ENCODE measurements around the gene OPRL1. TPM values are rescaled to one million over a fixed set of nuclear protein-coding genes. Genes with fewer than 3 reads are reported as not detected.
"Not testable (repeated sequence)": the region's sequence is repeated elsewhere in the genome, so short reads cannot be mapped to it uniquely, and the experiment has no call there.

OPRL1 gene
- total RNA-seq, 4 donors from 2014 or later = 0.21 to 1.5 (median 0.71) TPM

DNA sequence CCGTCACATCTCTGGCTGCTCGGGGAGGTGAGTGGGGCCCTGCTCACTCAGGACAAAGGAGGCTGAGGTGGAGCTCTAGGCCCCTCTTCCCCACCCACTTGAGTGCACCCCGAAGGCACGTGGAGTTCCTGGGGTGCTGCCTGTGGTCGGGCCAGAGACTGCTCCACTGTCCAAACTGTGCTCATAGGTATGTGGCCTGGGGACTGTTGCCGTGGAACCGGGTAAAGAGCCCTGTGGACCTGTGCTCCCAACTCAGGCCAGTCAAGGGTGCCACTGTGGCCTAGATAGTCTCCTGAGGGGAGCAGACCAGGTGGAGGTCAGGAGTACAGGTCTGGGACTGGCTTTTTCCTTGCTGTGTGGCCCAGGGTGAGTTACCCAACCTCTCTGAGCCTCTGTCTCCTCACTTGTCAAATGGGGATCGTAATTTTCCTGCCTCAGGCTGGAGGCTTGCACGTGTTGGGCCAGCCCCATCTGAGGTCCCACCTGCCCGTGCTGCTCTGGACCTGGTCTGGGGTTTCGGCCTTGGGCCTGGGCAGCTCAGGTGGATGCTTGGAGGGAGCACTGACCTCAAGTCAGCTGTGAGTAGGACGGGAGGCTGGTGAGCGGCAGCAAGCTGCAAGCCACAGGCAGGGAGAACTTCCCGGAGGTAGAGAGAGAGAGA lies 39.9 kb downstream of the OPRL1 start:
- H3K36me3 ChIP-seq = no peaks in the 10 kb centered on the region
- H3K9me3 ChIP-seq = no peaks in the 10 kb centered on the region
- no peak overlapping the region for H3K27ac ChIP-seq
- peak overlapping the region in 1 of 4 donors; percentile 16 for H3K4me3 ChIP-seq
- H3K27me3 ChIP-seq = peaks cover 0 to 26% of the 10 kb centered on the region in 2 donors
- TF ChIP-seq, protein P1, sequence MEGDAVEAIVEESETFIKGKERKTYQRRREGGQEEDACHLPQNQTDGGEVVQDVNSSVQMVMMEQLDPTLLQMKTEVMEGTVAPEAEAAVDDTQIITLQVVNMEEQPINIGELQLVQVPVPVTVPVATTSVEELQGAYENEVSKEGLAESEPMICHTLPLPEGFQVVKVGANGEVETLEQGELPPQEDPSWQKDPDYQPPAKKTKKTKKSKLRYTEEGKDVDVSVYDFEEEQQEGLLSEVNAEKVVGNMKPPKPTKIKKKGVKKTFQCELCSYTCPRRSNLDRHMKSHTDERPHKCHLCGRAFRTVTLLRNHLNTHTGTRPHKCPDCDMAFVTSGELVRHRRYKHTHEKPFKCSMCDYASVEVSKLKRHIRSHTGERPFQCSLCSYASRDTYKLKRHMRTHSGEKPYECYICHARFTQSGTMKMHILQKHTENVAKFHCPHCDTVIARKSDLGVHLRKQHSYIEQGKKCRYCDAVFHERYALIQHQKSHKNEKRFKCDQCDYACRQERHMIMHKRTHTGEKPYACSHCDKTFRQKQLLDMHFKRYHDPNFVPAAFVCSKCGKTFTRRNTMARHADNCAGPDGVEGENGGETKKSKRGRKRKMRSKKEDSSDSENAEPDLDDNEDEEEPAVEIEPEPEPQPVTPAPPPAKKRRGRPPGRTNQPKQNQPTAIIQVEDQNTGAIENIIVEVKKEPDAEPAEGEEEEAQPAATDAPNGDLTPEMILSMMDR (IDR thresholded peaks at IDR 0.05) = no peak
- TF ChIP-seq POLR2A (IDR thresholded peaks at IDR 0.05) (no peak), EP300 (IDR thresholded peaks at IDR 0.05) (no peak)
- 58 to 75% methylated on average over 11 to 12 of the region's 14 CpGs for WGBS, 2 donors
- DNase-seq (ENCODE audit: low spot score in 2 of 2) = no peak
- H3K4me1 ChIP-seq = peaks cover 0 to 9% (median 0%) of the 10 kb centered on the region in 4 donors

DNA sequence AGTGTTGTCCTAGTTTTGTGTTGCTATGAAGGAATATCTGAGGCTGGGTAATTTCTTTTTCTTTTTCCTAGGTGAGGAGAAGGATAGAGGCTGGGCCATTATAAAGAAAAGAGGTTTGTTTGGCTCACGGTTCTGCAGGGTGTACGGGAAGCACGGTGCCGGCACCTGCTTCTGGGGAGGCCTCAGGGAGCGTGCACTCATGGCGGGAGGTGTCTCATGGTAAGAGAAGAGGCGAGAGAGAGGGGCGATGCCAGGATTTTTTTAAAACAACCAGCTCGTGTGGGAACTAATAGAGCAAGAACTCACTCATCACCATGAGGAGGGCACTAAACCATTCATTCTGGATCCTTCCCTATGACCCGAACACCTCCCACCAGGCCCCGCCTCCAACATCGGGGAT lies 41.7 kb downstream of the OPRL1 start:
- Histone ChIP-seq H3K27ac (no peak overlapping the region), H3K36me3 (no peaks in the 10 kb centered on the region), H3K9me3 (no peaks in the 10 kb centered on the region), H3K27me3 (peaks cover 0 to 26% of the 10 kb centered on the region in 2 donors), H3K4me1 (peaks cover 0 to 9% (median 0%) of the 10 kb centered on the region in 4 donors), H3K4me3 (no peak overlapping the region)
- 81 to 85% methylated on average over 12 of the region's 12 CpGs for WGBS, 2 donors
- no peak for DNase-seq (ENCODE audit: low spot score in 2 of 2)
- TF ChIP-seq, protein P1 (IDR thresholded peaks at IDR 0.05) = no peak
- TF ChIP-seq POLR2A (IDR thresholded peaks at IDR 0.05) (no peak), EP300 (IDR thresholded peaks at IDR 0.05) (no peak)

DNA sequence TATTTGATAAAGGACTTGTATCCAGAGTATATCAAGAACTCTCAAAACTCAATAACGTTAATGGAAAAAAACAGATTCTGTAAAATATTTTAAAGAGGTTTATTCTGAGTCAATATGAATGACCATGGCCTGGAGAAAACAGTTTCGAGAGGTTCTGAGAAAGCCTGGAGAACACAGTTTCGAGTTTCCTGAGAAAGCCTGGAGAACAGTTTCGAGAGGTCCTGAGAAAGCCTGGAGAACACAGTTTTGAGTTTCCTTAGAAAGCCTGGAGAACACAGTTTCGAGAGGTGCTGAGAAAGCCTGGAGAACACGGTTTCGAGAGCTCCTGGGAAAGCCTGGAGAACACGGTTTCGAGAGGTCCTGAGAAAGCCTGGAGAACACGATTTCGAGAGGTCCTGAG lies 43.0 kb downstream of the OPRL1 start:
- H3K4me3 ChIP-seq; H3K4me1 ChIP-seq; H3K27ac ChIP-seq; DNase-seq (ENCODE audit: low spot score in 2 of 2); H3K9me3 ChIP-seq; H3K36me3 ChIP-seq: not testable (repeated sequence)
- H3K27me3 ChIP-seq = peaks cover 0 to 26% of the 10 kb centered on the region in 2 donors
- WGBS, 2 donors = 87% methylated on average over 11 of the region's 11 CpGs

DNA sequence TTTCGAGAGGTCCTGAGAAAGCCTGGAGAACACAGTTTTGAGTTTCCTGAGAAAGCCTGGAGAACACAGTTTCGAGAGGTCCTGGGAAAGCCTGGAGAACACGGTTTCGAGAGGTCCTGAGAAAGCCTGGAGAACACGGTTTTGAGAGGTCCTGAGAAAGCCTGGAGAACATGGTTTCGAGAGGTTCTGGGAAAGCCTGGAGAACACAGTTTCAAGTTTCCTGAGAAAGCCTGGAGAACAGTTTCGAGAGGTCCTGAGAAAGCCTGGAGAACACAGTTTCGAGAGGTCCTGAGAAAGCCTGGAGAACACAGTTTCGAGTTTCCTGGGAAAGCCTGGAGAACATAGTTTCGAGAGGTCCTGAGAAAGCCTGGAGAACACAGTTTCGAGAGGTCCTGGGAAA lies 43.6 kb downstream of the OPRL1 start:
- H3K4me1 ChIP-seq; H3K9me3 ChIP-seq; H3K4me3 ChIP-seq; DNase-seq (ENCODE audit: low spot score in 2 of 2); H3K36me3 ChIP-seq; H3K27ac ChIP-seq: not testable (repeated sequence)
- 85 to 89% methylated on average over 11 of the region's 11 CpGs for WGBS, 2 donors
- peaks cover 0 to 26% of the 10 kb centered on the region in 2 donors for H3K27me3 ChIP-seq

DNA sequence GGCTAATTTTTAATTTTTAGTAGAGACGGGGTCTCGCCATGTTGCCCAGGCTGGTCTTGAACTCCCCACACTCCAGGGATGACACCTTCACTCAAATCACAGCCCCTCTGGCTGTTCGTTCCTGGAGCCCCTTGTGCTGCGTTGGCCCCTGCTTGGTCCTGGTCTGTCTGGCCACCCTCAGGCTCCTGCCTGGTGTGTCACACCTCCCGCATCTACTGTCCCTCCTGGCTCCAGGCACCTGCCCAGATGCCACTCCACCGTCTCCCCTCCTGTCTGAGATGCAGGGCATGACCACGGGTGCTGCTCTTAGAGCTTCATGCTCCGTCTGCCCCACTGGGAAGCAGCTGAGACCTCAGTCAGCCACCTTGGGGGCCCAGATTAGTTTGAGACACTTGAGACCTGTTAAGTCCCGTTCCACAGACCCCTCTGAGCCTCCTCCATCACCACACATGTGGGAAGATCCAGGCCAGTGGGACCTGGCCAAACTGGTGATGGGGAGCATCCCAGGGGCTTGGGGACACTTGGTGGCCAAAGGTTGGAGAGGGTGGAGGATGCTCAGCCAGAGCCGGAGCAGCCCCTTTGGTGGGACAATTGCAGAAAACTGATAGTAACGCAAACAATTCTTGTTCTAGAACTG lies 49.4 kb downstream of the OPRL1 start:
- no peaks in the 10 kb centered on the region for H3K4me1 ChIP-seq
- TF ChIP-seq, protein P1 (IDR thresholded peaks at IDR 0.05) = no peak
- no peak for TF ChIP-seq POLR2A (IDR thresholded peaks at IDR 0.05)
- TF ChIP-seq EP300 (IDR thresholded peaks at IDR 0.05) = no peak
- no peaks in the 10 kb centered on the region for H3K36me3 ChIP-seq
- H3K27me3 ChIP-seq = peaks cover 0 to 9% of the 10 kb centered on the region in 2 donors
- H3K4me3 ChIP-seq = no peak overlapping the region
- H3K9me3 ChIP-seq = peaks cover 0 to 3% (median 0%) of the 10 kb centered on the region in 4 donors
- DNase-seq (ENCODE audit: low spot score in 2 of 2) = no peak
- H3K27ac ChIP-seq = no peak overlapping the region
- 88 to 89% methylated on average over 11 of the region's 11 CpGs for WGBS, 2 donors

DNA sequence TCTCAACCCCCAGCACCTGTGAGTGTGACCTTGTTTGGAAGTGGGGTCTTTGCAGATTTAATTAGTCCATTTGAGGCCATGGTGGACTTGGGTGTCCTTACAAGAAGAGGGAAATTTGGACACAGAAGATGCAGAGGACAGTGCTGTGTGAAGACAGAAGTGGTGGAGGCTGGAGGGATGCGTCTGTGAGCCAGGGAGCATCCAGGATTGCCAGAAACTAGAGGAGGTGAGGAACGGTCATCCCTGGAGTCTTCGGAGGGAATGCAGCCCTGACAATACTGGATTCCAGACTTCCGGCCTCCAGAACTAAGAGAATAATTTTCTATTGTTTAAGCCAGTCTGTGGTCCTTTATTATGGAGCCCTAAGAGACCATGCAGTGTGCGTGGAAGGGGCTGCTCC lies 50.4 kb downstream of the OPRL1 start:
- 26% methylated on average over 5 of the region's 5 CpGs for WGBS, 2 donors
- H3K36me3 ChIP-seq = no peaks in the 10 kb centered on the region
- H3K9me3 ChIP-seq = peaks cover 0 to 3% (median 0%) of the 10 kb centered on the region in 4 donors
- peaks cover 0 to 10% of the 10 kb centered on the region in 2 donors for H3K27me3 ChIP-seq
- no peak for TF ChIP-seq EP300 (IDR thresholded peaks at IDR 0.05)
- no peak overlapping the region for H3K27ac ChIP-seq
- H3K4me3 ChIP-seq = no peak overlapping the region
- DNase-seq (ENCODE audit: low spot score in 2 of 2) = no peak
- no peaks in the 10 kb centered on the region for H3K4me1 ChIP-seq

Data from tibial nerve (tissue), 4 donors.